Ramos (cell line): ENCODE measurements around the gene DDOST.
"Not testable (repeated sequence)": the region's sequence is repeated elsewhere in the genome, so short reads cannot be mapped to it uniquely, and the experiment has no call there.

Source experiments
- in situ Hi-C: fragments of 300-500 bp; cut with MboI; formaldehyde crosslinking; loops from one replicate; pipeline ENCODE4 v1.14.3; 2022; ENCODE audit warnings: low sequenced_read_pairs; ENCODE audit not compliant: unreplicated experiment

Gene DDOST

GRCh38 chr1:20632386-20632785, 28.8 kb downstream of the DDOST start:
- in situ Hi-C loops: no loop called here

GRCh38 chr1:20630729-20631128, 30.4 kb downstream of the DDOST start:
- in situ Hi-C loops: no loop called here

GRCh38 chr1:20626524-20626923, 34.6 kb downstream of the DDOST start:
- in situ Hi-C loops: no loop called here

GRCh38 chr1:20626098-20626427, 35.1 kb downstream of the DDOST start:
- in situ Hi-C loops: no loop called here

- in situ Hi-C loops: no loop called here
These were observed 35.7 kb downstream of the DDOST start for GRCh38 chr1:20625176-20626097.

- in situ Hi-C loops: no loop called here
These were observed 36.5 kb downstream of the DDOST start for GRCh38 chr1:20624709-20625108.

GRCh38 chr1:20621012-20621411, 40.2 kb downstream of the DDOST start:
- in situ Hi-C loops: no loop called here

- in situ Hi-C loops: no loop called here
These were observed 41.2 kb downstream of the DDOST start for GRCh38 chr1:20619999-20620398.

GRCh38 chr1:20618550-20618949, 42.6 kb downstream of the DDOST start:
- in situ Hi-C loops: no loop called here

GRCh38 chr1:20616847-20617487, 44.2 kb downstream of the DDOST start:
- in situ Hi-C loops: no loop called here

GRCh38 chr1:20615946-20616846, 45.0 kb downstream of the DDOST start:
- in situ Hi-C loops: no loop called here

GRCh38 chr1:20614131-20614579, 47.0 kb downstream of the DDOST start:
- in situ Hi-C loops: no loop called here

GRCh38 chr1:20612221-20612746, 48.9 kb downstream of the DDOST start:
- in situ Hi-C loops: no loop called here

GRCh38 chr1:20611652-20612051, 49.5 kb downstream of the DDOST start:
- in situ Hi-C loops: no loop called here

GRCh38 chr1:20610970-20611369, 50.2 kb downstream of the DDOST start:
- in situ Hi-C loops: no loop called here

- in situ Hi-C loops: no loop called here
These were observed 51.6 kb downstream of the DDOST start for GRCh38 chr1:20609541-20609940.

GRCh38 chr1:20606801-20607570, 54.2 kb downstream of the DDOST start:
- in situ Hi-C loops: not testable (repeated sequence)

- in situ Hi-C loops: no loop called here
These were observed 56.5 kb downstream of the DDOST start for GRCh38 chr1:20604678-20605077.
